Tibial nerve (tissue), 3 donors: ENCODE results near the gene ZRSR2.

Experiments used
- CTCF ChIP-seq, 5 experiments: fragments of 200-600 bp in 3 of 5; fragments of 450-650 bp in 2 of 5; sonication (generic) in 3 of 5; IDR thresholded peaks; one replicate each; pipeline ENCODE4 v1.5.1; 2016 to 2019; ENCODE audit warnings: antibody characterized with exemption in 5 of 5, mild to moderate bottlenecking in 3 of 5, moderate library complexity in 2 of 5
- POLR2A ChIP-seq, 2 donors: fragments of 450-650 bp; IDR thresholded peaks; one replicate each; pipeline ENCODE4 v1.6.1; 2017; ENCODE audit warnings: antibody characterized with exemption in 2 of 2, mild to moderate bottlenecking in 2 of 2, moderate library complexity in 2 of 2

DNA sequence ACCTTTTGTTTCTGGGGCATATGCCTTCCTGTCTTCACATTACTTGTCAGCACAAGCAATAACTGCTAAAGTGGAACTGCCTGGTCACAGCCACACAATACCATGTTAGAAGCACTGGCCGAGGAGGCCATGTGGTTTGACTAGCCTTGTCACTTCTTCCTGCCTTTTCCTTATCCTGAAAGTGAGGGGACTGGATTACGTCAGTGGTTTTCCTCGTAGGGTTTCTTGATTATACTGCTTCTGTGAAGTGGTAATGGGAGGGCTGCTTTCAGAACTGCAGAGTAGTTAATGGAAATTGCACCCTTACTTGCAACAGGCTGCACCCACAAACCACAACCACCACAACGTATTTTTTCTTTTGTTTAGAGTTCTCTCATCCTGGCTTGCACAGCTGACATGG lies 26.6 kb downstream of the ZRSR2 start:
- TF ChIP-seq CTCF (IDR thresholded peaks at IDR 0.05): no peak
- no peak for TF ChIP-seq POLR2A (IDR thresholded peaks at IDR 0.05)
